ENCODE results near the gene ABL1.

Gene ABL1

DNA sequence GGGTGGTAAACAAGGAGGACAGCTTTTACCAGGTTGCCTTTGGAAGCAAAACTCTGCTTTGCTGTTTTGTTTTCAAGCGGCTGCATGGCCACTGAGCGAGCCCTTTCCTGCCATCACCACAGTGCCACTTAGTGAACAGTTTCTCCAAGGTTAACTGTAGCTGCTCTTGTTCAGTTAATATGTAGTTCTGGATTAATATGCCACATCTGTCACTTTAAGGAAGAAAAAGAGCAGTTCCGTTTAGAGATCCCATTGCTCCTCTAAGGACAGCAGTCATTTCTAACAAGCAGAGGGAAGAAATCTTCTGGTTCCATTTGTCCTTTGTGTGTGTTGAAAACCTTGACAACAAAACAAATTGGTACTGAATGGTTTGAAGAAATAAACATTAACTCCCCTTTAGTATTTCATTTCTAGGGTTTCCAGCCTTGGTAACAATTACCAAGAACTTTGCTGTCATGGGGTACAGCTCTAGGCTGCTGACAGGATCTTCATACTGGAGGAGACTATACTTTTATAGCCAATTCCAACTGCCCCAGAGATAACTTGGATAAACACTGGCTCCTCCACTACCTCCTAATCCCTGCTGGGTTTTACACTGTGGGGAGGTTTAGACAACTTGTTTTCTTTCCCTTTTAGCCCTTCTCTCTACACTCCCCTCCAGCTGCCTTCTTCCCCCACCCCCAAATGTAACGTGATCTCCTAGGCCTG, 10.3 kb upstream of the ABL1 start (continued):
- TF ChIP-seq, protein P1, sequence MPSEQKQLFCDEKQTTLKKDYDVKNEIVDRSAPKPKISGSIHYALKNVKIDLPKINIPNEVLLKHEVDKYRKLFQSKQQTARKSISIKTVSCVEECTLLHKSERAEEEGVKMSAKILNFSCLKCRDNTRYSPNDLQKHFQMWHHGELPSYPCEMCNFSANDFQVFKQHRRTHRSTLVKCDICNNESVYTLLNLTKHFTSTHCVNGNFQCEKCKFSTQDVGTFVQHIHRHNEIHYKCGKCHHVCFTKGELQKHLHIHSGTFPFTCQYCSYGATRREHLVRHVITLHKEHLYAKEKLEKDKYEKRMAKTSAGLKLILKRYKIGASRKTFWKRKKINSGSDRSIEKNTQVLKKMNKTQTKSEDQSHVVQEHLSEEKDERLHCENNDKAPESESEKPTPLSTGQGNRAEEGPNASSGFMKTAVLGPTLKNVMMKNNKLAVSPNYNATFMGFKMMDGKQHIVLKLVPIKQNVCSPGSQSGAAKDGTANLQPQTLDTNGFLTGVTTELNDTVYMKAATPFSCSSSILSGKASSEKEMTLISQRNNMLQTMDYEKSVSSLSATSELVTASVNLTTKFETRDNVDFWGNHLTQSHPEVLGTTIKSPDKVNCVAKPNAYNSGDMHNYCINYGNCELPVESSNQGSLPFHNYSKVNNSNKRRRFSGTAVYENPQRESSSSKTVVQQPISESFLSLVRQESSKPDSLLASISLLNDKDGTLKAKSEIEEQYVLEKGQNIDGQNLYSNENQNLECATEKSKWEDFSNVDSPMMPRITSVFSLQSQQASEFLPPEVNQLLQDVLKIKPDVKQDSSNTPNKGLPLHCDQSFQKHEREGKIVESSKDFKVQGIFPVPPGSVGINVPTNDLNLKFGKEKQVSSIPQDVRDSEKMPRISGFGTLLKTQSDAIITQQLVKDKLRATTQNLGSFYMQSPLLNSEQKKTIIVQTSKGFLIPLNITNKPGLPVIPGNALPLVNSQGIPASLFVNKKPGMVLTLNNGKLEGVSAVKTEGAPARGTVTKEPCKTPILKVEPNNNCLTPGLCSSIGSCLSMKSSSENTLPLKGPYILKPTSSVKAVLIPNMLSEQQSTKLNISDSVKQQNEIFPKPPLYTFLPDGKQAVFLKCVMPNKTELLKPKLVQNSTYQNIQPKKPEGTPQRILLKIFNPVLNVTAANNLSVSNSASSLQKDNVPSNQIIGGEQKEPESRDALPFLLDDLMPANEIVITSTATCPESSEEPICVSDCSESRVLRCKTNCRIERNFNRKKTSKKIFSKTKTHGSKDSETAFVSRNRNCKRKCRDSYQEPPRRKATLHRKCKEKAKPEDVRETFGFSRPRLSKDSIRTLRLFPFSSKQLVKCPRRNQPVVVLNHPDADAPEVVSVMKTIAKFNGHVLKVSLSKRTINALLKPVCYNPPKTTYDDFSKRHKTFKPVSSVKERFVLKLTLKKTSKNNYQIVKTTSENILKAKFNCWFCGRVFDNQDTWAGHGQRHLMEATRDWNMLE (tag by site-specific recombination; conservative IDR thresholded peaks at IDR 0.05; ENCODE audit: low read depth), result 0 out of 2 replicates have a peak, but pooled peaks have one; percentile 19
- TF ChIP-seq ZNF624 (tag by site-specific recombination; IDR thresholded peaks at IDR 0.05) (no peak), ZNF18 (tag by site-specific recombination; IDR thresholded peaks at IDR 0.05) (peak; percentile 80), ZFP41 (tag by site-specific recombination; IDR thresholded peaks at IDR 0.05; ENCODE audit: borderline replicate concordance) (no peak)
- TF ChIP-seq, protein P2, sequence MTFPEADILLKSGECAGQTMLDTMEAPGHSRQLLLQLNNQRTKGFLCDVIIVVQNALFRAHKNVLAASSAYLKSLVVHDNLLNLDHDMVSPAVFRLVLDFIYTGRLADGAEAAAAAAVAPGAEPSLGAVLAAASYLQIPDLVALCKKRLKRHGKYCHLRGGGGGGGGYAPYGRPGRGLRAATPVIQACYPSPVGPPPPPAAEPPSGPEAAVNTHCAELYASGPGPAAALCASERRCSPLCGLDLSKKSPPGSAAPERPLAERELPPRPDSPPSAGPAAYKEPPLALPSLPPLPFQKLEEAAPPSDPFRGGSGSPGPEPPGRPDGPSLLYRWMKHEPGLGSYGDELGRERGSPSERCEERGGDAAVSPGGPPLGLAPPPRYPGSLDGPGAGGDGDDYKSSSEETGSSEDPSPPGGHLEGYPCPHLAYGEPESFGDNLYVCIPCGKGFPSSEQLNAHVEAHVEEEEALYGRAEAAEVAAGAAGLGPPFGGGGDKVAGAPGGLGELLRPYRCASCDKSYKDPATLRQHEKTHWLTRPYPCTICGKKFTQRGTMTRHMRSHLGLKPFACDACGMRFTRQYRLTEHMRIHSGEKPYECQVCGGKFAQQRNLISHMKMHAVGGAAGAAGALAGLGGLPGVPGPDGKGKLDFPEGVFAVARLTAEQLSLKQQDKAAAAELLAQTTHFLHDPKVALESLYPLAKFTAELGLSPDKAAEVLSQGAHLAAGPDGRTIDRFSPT (tag by site-specific recombination; IDR thresholded peaks at IDR 0.05), result no peak

- no peaks in the 10 kb centered on the region for H3K4me1 ChIP-seq (ENCODE audit: control insufficient read depth, insufficient read depth, low read length)
- no peaks in the 10 kb centered on the region for H3K36me3 ChIP-seq (ENCODE audit: control insufficient read depth in 2 of 2, insufficient read depth in 1 of 2, low read length in 2 of 2)
- ChIA-PET POLR2A (interaction anchor here (0.7 to 2.2 kb wide), 3 partner anchors 9 to 110 kb away, joined by 3 to 17 read pairs (median 5); partner anchors contain the start of gene ABL1), CTCF (interaction anchor here (0.6 to 2.4 kb wide), 9 partner anchors 19 to 354 kb away, joined by 3 to 18 read pairs (median 4); no protein-coding TSS in a partner anchor)
- H3K27ac ChIP-seq (ENCODE audit: extremely low read depth, low read depth, low read length), result no peak overlapping the region
- no peak overlapping the region for H3K4me3 ChIP-seq (ENCODE audit: low read depth, low read length)
- H3K9me3 ChIP-seq (ENCODE audit: control insufficient read depth, insufficient read depth, low read depth, low read length), result no peaks in the 10 kb centered on the region
- no peak for TF ChIP-seq ZNF416 (tag by site-specific recombination; IDR thresholded peaks at IDR 0.05)
- peak; percentile 6; the same call in 1 of the 2 replicates for TF ChIP-seq KLF10 (tag by site-specific recombination; IDR thresholded peaks at IDR 0.05)
- 0 out of 2 replicates have a peak, but pooled peaks have one; percentile 1 for TF ChIP-seq ZBTB20 (tag by site-specific recombination; IDR thresholded peaks at IDR 0.05)
- no peak for TF ChIP-seq OSR2 (tag by site-specific recombination; IDR thresholded peaks at IDR 0.05)
- 0 out of 2 replicates have a peak, but pooled peaks have one; percentile 10 for TF ChIP-seq ZNF561 (tag by site-specific recombination; IDR thresholded peaks at IDR 0.05; ENCODE audit: borderline replicate concordance)
- 0 out of 2 replicates have a peak, but pooled peaks have one; percentile 12 for TF ChIP-seq ZNF513 (tag by site-specific recombination; IDR thresholded peaks at IDR 0.05)
- TF ChIP-seq ZEB2 (tag by site-specific recombination; IDR thresholded peaks at IDR 0.05), result peak; percentile 10; the same call in 1 of the 2 replicates
- 0 out of 2 replicates have a peak, but pooled peaks have one; percentile 14 for TF ChIP-seq ZNF449 (tag by site-specific recombination; IDR thresholded peaks at IDR 0.05)
- no peak for TF ChIP-seq GLI2 (tag by site-specific recombination; IDR thresholded peaks at IDR 0.05; ENCODE audit: borderline replicate concordance, low read depth)
- no peak for TF ChIP-seq ZNF621 (tag by site-specific recombination; IDR thresholded peaks at IDR 0.05)
- TF ChIP-seq IKZF3 (tag by site-specific recombination; IDR thresholded peaks at IDR 0.05), result no peak
- TF ChIP-seq, protein P3, sequence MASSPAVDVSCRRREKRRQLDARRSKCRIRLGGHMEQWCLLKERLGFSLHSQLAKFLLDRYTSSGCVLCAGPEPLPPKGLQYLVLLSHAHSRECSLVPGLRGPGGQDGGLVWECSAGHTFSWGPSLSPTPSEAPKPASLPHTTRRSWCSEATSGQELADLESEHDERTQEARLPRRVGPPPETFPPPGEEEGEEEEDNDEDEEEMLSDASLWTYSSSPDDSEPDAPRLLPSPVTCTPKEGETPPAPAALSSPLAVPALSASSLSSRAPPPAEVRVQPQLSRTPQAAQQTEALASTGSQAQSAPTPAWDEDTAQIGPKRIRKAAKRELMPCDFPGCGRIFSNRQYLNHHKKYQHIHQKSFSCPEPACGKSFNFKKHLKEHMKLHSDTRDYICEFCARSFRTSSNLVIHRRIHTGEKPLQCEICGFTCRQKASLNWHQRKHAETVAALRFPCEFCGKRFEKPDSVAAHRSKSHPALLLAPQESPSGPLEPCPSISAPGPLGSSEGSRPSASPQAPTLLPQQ (tag by site-specific recombination; IDR thresholded peaks at IDR 0.05), result 0 out of 2 replicates have a peak, but pooled peaks have one; percentile 5
- TF ChIP-seq ZNF555 (tag by site-specific recombination; conservative IDR thresholded peaks at IDR 0.05), result no peak
- 0 out of 2 replicates have a peak, but pooled peaks have one; percentile 6 for TF ChIP-seq ZNF843 (tag by site-specific recombination; IDR thresholded peaks at IDR 0.05)
- peak; percentile 93 for TF ChIP-seq ZNF2 (tag by site-specific recombination; IDR thresholded peaks at IDR 0.05)
- no peak for TF ChIP-seq ZNF37A (tag by site-specific recombination; IDR thresholded peaks at IDR 0.05)
- TF ChIP-seq ZXDB (tag by site-specific recombination; IDR thresholded peaks at IDR 0.05), result 0 out of 2 replicates have a peak, but pooled peaks have one; percentile 26
Observed at GRCh38 chr9:130825351-130825651, 9.8 kb upstream of the ABL1 start.

All from HEK293 (cell line).